Renal cortical epithelial cell (primary cell): ENCODE results near the gene FBXW10B. TPM values are rescaled to one million over a fixed set of nuclear protein-coding genes. Genes with fewer than 3 reads are reported as not detected.

Experiments
- total RNA-seq: library from RNA; depleted of rRNA; stranded (reverse); fragments of >200 nt; gene quantifications from 2 replicates; pipeline ENCODE4 v1.2.3, GENCODE V29; 2014

Gene FBXW10B
- total RNA-seq, 1 donor from 2014 or later: 0.94 TPM

Other genes starting within 250 kb of the FBXW10B start
- gene CDRT4, start 152.1 kb downstream of the FBXW10B start, total RNA-seq: 1.2 TPM in 1 of 2 replicates, not detected in the other
- gene TVP23C, start 56.2 kb downstream of the FBXW10B start, total RNA-seq: 18.9 and 27.6 TPM in 2 replicates
- gene TRIM16, start 64.6 kb upstream of the FBXW10B start, total RNA-seq: 71.0 and 323 TPM in 2 replicates
- gene ZNF286A, start 80.0 kb upstream of the FBXW10B start, total RNA-seq: 50.3 and 67.9 TPM in 2 replicates
- not detected in 2 replicates for gene TBC1D26, start 112.6 kb upstream of the FBXW10B start, total RNA-seq